ENCODE measurements around the gene EFNA5. TPM values are rescaled to one million over a fixed set of nuclear protein-coding genes. Genes with fewer than 3 reads are reported as not detected.

Gene EFNA5
- total and polyA plus RNA-seq, 4 donors: 0.14 to 0.93 (median 0.54) TPM

DNA sequence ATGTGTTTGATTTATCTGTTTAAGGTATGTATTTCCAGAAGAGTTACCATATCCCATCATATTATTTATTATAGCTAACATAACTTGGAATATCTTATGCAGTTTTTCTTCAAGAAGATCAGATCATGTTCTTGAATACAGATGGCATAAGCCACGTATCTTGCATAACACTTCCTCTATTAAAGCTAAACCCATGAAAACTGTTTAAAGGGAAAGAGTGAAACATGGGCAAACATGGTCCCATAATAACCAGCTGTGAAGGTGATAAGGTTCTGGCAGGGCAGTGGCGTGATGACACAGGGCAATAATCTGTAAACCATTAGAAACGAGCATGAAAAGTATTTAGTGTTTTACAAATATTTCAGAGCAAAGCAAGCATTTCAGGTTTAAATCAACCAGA lies 34.2 kb downstream of the EFNA5 start:
- H3K27ac ChIP-seq (ENCODE audit: low read depth in 1 of 2, low read length in 2 of 2): no peak overlapping the region
- H3K9me3 ChIP-seq (ENCODE audit: control insufficient read depth in 4 of 4, low read length in 3 of 4): no peaks in the 10 kb centered on the region
- no peaks in the 10 kb centered on the region for H3K4me1 ChIP-seq (ENCODE audit: control insufficient read depth in 4 of 4, insufficient read depth in 4 of 4, low read length in 3 of 4)
- no peak overlapping the region for H3K4me3 ChIP-seq (ENCODE audit: low read depth in 1 of 3, low read length in 3 of 3)
- TF ChIP-seq YY1 (IDR thresholded peaks at IDR 0.05) (no peak), GABPA (IDR thresholded peaks at IDR 0.05 in 1 of 2, conservative IDR thresholded peaks at IDR 0.05 in 1 of 2) (no peak), RAD21 (IDR thresholded peaks at IDR 0.05) (no peak), FOXA2 (IDR thresholded peaks at IDR 0.05) (no peak), SP1 (IDR thresholded peaks at IDR 0.05) (no peak)
- no peaks in the 10 kb centered on the region for H3K27me3 ChIP-seq (ENCODE audit: control insufficient read depth in 4 of 4, insufficient read depth in 4 of 4, low read length in 3 of 4)
- no peak for DNase-seq (ENCODE audit: low spot score)
- no peaks in the 10 kb centered on the region for H3K36me3 ChIP-seq (ENCODE audit: control insufficient read depth in 4 of 4, insufficient read depth in 3 of 4, low read depth in 1 of 4, low read length in 3 of 4)
- WGBS: 44% methylated on average over 3 of the region's 3 CpGs
- no peak overlapping the region for H3K9ac ChIP-seq (ENCODE audit: low read depth in 1 of 2, low read length in 2 of 2)

GRCh38 chr5:107636068-107636467 lies 34.7 kb downstream of the EFNA5 start:
- no peak for TF ChIP-seq MAX (IDR thresholded peaks at IDR 0.05)
- no peak for TF ChIP-seq HNF4A (conservative IDR thresholded peaks at IDR 0.05)
- no peak for TF ChIP-seq SP1 (IDR thresholded peaks at IDR 0.05)
- TF ChIP-seq NR2F2 (IDR thresholded peaks at IDR 0.05): no peak
- TF ChIP-seq EGR1 (IDR thresholded peaks at IDR 0.05; ENCODE audit: low read depth in 2 of 2): no peak
- no peak for TF ChIP-seq FOXA1 (IDR thresholded peaks at IDR 0.05)
- TF ChIP-seq YY1 (IDR thresholded peaks at IDR 0.05): no peak
- no peak for TF ChIP-seq JUND (IDR thresholded peaks at IDR 0.05)
- no peak for TF ChIP-seq GABPA (IDR thresholded peaks at IDR 0.05 in 1 of 2, conservative IDR thresholded peaks at IDR 0.05 in 1 of 2)
- TF ChIP-seq ATF3 (IDR thresholded peaks at IDR 0.05): no peak
- no peak for TF ChIP-seq FOXA2 (IDR thresholded peaks at IDR 0.05)
- TF ChIP-seq REST (IDR thresholded peaks at IDR 0.05): no peak
- TF ChIP-seq HNF4G (IDR thresholded peaks at IDR 0.05): no peak
- no peak for TF ChIP-seq TAF1 (conservative IDR thresholded peaks at IDR 0.05)

More at GRCh38 chr5:107636068-107636467, 34.7 kb downstream of the EFNA5 start:
- no peaks in the 10 kb centered on the region for H3K27me3 ChIP-seq (ENCODE audit: control insufficient read depth in 4 of 4, insufficient read depth in 4 of 4, low read length in 3 of 4)
- H3K4me3 ChIP-seq (ENCODE audit: low read depth in 1 of 3, low read length in 3 of 3): no peak overlapping the region
- no peak overlapping the region for H3K27ac ChIP-seq (ENCODE audit: low read depth in 1 of 2, low read length in 2 of 2)
- DNase-seq (ENCODE audit: low spot score): no peak
- no peaks in the 10 kb centered on the region for H3K4me1 ChIP-seq (ENCODE audit: control insufficient read depth in 4 of 4, insufficient read depth in 4 of 4, low read length in 3 of 4)
- no peaks in the 10 kb centered on the region for H3K9me3 ChIP-seq (ENCODE audit: control insufficient read depth in 4 of 4, low read length in 3 of 4)
- H3K36me3 ChIP-seq (ENCODE audit: control insufficient read depth in 4 of 4, insufficient read depth in 3 of 4, low read depth in 1 of 4, low read length in 3 of 4): no peaks in the 10 kb centered on the region
- H3K9ac ChIP-seq (ENCODE audit: low read depth in 1 of 2, low read length in 2 of 2): no peak overlapping the region
- 80% methylated on average over 4 of the region's 4 CpGs for WGBS

Measured in liver (tissue), 9 donors.